ENCODE measurements around the gene ACOD1.

ACOD1 gene

DNA sequence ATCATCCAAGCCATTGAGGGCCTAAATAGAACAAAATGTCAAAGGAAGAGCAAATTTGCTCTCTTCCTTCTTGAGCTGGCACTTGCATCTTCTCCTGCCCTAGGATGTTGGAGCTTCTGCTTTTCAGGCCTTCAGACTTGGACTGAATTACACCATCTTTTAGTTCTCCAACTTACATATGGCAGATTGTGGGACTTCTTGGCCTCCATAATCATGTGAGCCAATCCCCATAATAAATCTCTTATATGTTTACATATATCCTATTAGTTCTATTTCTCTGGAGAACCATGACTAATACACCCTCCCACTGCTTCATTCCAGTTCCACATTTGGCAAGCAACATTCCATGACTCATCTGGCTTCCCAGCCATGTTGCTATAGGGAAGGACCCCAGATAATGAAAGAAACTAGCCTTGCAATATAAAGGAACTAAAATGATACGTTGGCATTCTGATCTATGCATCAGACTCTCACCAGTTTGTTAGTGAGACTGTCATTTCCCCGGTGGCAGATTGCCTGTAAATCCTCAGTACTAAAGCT lies 11.0 kb upstream of the ACOD1 start:
- no peaks in the 10 kb centered on the region for H3K79me2 ChIP-seq (ENCODE audit: insufficient read depth, low read length)
- no peak overlapping the region for H3K4me3 ChIP-seq (ENCODE audit: insufficient read depth, low read length, poor library complexity, severe bottlenecking)
- H3K9me2 ChIP-seq (replicated peaks; ENCODE audit: insufficient read depth, low read length), result no peaks in the 10 kb centered on the region
- H2AFZ ChIP-seq (ENCODE audit: low read depth, low read length, severe bottlenecking), result no peak overlapping the region
- H3K27me3 ChIP-seq (ENCODE audit: low read length), result no peaks in the 10 kb centered on the region
- H4K20me1 ChIP-seq (ENCODE audit: low read depth, low read length), result no peaks in the 10 kb centered on the region
- H3K9me3 ChIP-seq (ENCODE audit: insufficient read depth, low read length), result peaks cover 4% of the 10 kb centered on the region; the same call in 1 of the 2 replicates
- no peak overlapping the region for H3K4me2 ChIP-seq (ENCODE audit: low read depth, low read length, poor library complexity, severe bottlenecking)
- TF ChIP-seq, protein P1, sequence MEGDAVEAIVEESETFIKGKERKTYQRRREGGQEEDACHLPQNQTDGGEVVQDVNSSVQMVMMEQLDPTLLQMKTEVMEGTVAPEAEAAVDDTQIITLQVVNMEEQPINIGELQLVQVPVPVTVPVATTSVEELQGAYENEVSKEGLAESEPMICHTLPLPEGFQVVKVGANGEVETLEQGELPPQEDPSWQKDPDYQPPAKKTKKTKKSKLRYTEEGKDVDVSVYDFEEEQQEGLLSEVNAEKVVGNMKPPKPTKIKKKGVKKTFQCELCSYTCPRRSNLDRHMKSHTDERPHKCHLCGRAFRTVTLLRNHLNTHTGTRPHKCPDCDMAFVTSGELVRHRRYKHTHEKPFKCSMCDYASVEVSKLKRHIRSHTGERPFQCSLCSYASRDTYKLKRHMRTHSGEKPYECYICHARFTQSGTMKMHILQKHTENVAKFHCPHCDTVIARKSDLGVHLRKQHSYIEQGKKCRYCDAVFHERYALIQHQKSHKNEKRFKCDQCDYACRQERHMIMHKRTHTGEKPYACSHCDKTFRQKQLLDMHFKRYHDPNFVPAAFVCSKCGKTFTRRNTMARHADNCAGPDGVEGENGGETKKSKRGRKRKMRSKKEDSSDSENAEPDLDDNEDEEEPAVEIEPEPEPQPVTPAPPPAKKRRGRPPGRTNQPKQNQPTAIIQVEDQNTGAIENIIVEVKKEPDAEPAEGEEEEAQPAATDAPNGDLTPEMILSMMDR (IDR thresholded peaks at IDR 0.05; ENCODE audit: insufficient read depth, low read length, poor library complexity, severe bottlenecking), result no peak
- TF ChIP-seq EZH2phosphoT487 (conservative IDR thresholded peaks at IDR 0.05; ENCODE audit: low read length), result no peak
- no peak overlapping the region for H3K9ac ChIP-seq (ENCODE audit: low read length)
- no peak overlapping the region for H3K27ac ChIP-seq (ENCODE audit: low read depth, low read length)
- H3F3A ChIP-seq (ENCODE audit: insufficient read depth), result no peaks in the 10 kb centered on the region
- H3K36me3 ChIP-seq (ENCODE audit: low read length), result no peaks in the 10 kb centered on the region

DNA sequence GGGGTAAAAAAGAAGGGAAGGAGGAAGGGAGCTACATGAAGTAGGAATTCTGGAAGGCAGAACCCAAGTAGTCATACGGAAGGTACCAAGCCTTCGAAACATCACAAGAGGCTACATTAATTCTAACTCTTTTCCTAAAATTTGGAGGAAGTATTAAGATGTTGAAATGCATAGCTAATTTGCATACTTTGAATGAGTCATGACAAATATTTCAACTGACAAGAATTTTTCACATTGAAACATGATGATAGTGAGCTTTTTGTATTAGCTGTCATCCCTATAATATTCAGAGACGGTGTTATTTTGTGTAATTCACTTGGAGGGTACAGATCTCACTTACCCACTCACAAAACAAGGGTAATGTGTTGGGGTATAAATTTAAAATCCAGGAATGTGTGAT lies 9.1 kb upstream of the ACOD1 start:
- Histone ChIP-seq H3F3A (ENCODE audit: insufficient read depth) (no peaks in the 10 kb centered on the region), H3K27ac (ENCODE audit: low read depth, low read length) (no peak overlapping the region), H3K4me2 (ENCODE audit: low read depth, low read length, poor library complexity, severe bottlenecking) (no peak overlapping the region), H3K79me2 (ENCODE audit: insufficient read depth, low read length) (no peaks in the 10 kb centered on the region), H4K20me1 (ENCODE audit: low read depth, low read length) (no peaks in the 10 kb centered on the region), H3K9me2 (replicated peaks; ENCODE audit: insufficient read depth, low read length) (no peaks in the 10 kb centered on the region), H3K36me3 (ENCODE audit: low read length) (no peaks in the 10 kb centered on the region), H3K9ac (ENCODE audit: low read length) (no peak overlapping the region), H3K4me3 (ENCODE audit: insufficient read depth, low read length, poor library complexity, severe bottlenecking) (no peak overlapping the region), H3K27me3 (ENCODE audit: low read length) (no peaks in the 10 kb centered on the region), H2AFZ (ENCODE audit: low read depth, low read length, severe bottlenecking) (no peak overlapping the region), H3K9me3 (ENCODE audit: insufficient read depth, low read length) (peaks cover 4% of the 10 kb centered on the region; the same call in 1 of the 2 replicates)
- TF ChIP-seq EZH2phosphoT487 (conservative IDR thresholded peaks at IDR 0.05; ENCODE audit: low read length), result no peak
- TF ChIP-seq, protein P1 (IDR thresholded peaks at IDR 0.05; ENCODE audit: insufficient read depth, low read length, poor library complexity, severe bottlenecking), result no peak

DNA sequence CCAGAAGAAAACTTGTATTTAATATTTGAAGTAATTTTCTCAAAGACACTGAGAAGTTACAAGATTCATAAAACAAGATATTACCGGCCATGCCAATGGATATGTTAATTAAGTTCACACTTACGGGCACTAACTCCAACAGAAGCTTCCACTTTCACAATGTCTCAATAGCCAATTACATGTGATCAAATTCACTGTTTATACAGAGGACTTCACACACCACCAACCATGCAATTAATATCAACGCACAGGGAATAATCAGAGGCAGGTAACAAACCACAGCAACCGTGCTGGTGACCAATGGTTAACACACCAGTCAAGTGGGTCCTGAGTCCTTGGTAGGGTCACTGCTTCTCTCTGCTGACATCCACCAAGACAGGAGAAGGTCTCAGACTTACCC lies 5.9 kb upstream of the ACOD1 start:
- Histone ChIP-seq H3K9me2 (replicated peaks; ENCODE audit: insufficient read depth, low read length) (no peaks in the 10 kb centered on the region), H3K4me2 (ENCODE audit: low read depth, low read length, poor library complexity, severe bottlenecking) (no peak overlapping the region), H3K4me3 (ENCODE audit: insufficient read depth, low read length, poor library complexity, severe bottlenecking) (no peak overlapping the region), H3F3A (ENCODE audit: insufficient read depth) (no peaks in the 10 kb centered on the region), H3K9me3 (ENCODE audit: insufficient read depth, low read length) (peaks cover 4% of the 10 kb centered on the region; the same call in 1 of the 2 replicates), H3K27ac (ENCODE audit: low read depth, low read length) (no peak overlapping the region), H4K20me1 (ENCODE audit: low read depth, low read length) (no peaks in the 10 kb centered on the region), H3K79me2 (ENCODE audit: insufficient read depth, low read length) (no peaks in the 10 kb centered on the region), H3K9ac (ENCODE audit: low read length) (no peak overlapping the region), H3K27me3 (ENCODE audit: low read length) (no peaks in the 10 kb centered on the region), H2AFZ (ENCODE audit: low read depth, low read length, severe bottlenecking) (no peak overlapping the region), H3K36me3 (ENCODE audit: low read length) (no peaks in the 10 kb centered on the region)
- no peak for TF ChIP-seq EZH2phosphoT487 (conservative IDR thresholded peaks at IDR 0.05; ENCODE audit: low read length)
- TF ChIP-seq, protein P1 (IDR thresholded peaks at IDR 0.05; ENCODE audit: insufficient read depth, low read length, poor library complexity, severe bottlenecking), result no peak
